WTC11 (cell line): Measurements from ENCODE around the gene UBAP2.

Experiments used
- ATF3 ChIP-seq: sonication (generic); formaldehyde crosslinking; conservative IDR thresholded peaks from 2 replicates; pipeline ENCODE4 v1.8.1; 2022; ENCODE audit warnings: mild to moderate bottlenecking, missing genetic modification reagents
- CREM ChIP-seq: sonication (generic); formaldehyde crosslinking; IDR thresholded peaks from 2 replicates; pipeline ENCODE4 v1.8.1; 2022; ENCODE audit warnings: mild to moderate bottlenecking, missing genetic modification reagents, moderate library complexity
- CTCF ChIP-seq: fragments of 200-600 bp; IDR thresholded peaks from 2 replicates; pipeline ENCODE4 v1.8.0; 2022; ENCODE audit warnings: antibody characterized with exemption
- ETV6 ChIP-seq: sonication (generic); formaldehyde crosslinking; IDR thresholded peaks from 2 replicates; pipeline ENCODE4 v1.8.1; 2022; ENCODE audit warnings: mild to moderate bottlenecking, missing genetic modification reagents
- FOXK1 ChIP-seq: sonication (generic); formaldehyde crosslinking; IDR thresholded peaks from 2 replicates; pipeline ENCODE4 v1.8.0; 2022; ENCODE audit warnings: mild to moderate bottlenecking, moderate library complexity, missing genetic modification reagents
- JUN ChIP-seq: sonication (generic); formaldehyde crosslinking; IDR thresholded peaks from 2 replicates; pipeline ENCODE4 v1.8.0; 2023; ENCODE audit warnings: mild to moderate bottlenecking, missing genetic modification reagents
- NR2C2 ChIP-seq: sonication (generic); formaldehyde crosslinking; IDR thresholded peaks from 2 replicates; pipeline ENCODE4 v1.8.0; 2022; ENCODE audit warnings: mild to moderate bottlenecking, missing genetic modification reagents
- TCF7 ChIP-seq: sonication (generic); formaldehyde crosslinking; IDR thresholded peaks from 2 replicates; pipeline ENCODE4 v1.8.0; 2022; ENCODE audit warnings: mild to moderate bottlenecking, low read depth, missing genetic modification reagents, moderate library complexity

GRCh38 chr9:34047864-34048726 lies 592 bp downstream of the UBAP2 start:
- TF ChIP-seq JUN (CRISPR knock-in tag) (no peak), ETV6 (no peak), FOXK1 (no peak), CTCF (no peak), ATF3 (CRISPR knock-in tag) (no peak), NR2C2 (no peak), TCF7 (CRISPR knock-in tag) (no peak), CREM (CRISPR knock-in tag) (no peak)
